ENCODE data around the gene HM13. TPM values are rescaled to one million over a fixed set of nuclear protein-coding genes. Genes with fewer than 3 reads are reported as not detected.
A peak's percentile ranks its signal among the peaks of the same experiment; 100 is the strongest.

Gene HM13
- total and polyA plus RNA-seq, 2 of the 13 experiments (the other 11 are each of a cell fraction or from before 2014, with no cell fraction given) = 118 to 243 TPM

GRCh38 chr20:31606804-31607639, 92.8 kb downstream of the HM13 start (continued):
- TF ChIP-seq, protein P1, sequence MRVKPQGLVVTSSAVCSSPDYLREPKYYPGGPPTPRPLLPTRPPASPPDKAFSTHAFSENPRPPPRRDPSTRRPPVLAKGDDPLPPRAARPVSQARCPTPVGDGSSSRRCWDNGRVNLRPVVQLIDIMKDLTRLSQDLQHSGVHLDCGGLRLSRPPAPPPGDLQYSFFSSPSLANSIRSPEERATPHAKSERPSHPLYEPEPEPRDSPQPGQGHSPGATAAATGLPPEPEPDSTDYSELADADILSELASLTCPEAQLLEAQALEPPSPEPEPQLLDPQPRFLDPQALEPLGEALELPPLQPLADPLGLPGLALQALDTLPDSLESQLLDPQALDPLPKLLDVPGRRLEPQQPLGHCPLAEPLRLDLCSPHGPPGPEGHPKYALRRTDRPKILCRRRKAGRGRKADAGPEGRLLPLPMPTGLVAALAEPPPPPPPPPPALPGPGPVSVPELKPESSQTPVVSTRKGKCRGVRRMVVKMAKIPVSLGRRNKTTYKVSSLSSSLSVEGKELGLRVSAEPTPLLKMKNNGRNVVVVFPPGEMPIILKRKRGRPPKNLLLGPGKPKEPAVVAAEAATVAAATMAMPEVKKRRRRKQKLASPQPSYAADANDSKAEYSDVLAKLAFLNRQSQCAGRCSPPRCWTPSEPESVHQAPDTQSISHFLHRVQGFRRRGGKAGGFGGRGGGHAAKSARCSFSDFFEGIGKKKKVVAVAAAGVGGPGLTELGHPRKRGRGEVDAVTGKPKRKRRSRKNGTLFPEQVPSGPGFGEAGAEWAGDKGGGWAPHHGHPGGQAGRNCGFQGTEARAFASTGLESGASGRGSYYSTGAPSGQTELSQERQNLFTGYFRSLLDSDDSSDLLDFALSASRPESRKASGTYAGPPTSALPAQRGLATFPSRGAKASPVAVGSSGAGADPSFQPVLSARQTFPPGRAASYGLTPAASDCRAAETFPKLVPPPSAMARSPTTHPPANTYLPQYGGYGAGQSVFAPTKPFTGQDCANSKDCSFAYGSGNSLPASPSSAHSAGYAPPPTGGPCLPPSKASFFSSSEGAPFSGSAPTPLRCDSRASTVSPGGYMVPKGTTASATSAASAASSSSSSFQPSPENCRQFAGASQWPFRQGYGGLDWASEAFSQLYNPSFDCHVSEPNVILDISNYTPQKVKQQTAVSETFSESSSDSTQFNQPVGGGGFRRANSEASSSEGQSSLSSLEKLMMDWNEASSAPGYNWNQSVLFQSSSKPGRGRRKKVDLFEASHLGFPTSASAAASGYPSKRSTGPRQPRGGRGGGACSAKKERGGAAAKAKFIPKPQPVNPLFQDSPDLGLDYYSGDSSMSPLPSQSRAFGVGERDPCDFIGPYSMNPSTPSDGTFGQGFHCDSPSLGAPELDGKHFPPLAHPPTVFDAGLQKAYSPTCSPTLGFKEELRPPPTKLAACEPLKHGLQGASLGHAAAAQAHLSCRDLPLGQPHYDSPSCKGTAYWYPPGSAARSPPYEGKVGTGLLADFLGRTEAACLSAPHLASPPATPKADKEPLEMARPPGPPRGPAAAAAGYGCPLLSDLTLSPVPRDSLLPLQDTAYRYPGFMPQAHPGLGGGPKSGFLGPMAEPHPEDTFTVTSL (CRISPR knock-in tag; IDR thresholded peaks at IDR 0.05; ENCODE audit: borderline replicate concordance) = peak; percentile 66; the same call in 1 of the 2 replicates
- TF ChIP-seq U2AF1 (optimal IDR thresholded peaks at IDR 0.05; ENCODE audit: low read depth, low read length) (peak; percentile 10), ZNF230 (CRISPR knock-in tag; IDR thresholded peaks at IDR 0.05) (no peak; the same call in 1 of the 2 replicates), ZNF777 (CRISPR knock-in tag; IDR thresholded peaks at IDR 0.05) (peak; percentile 15; the same call in 1 of the 2 replicates), SRY (CRISPR knock-in tag; IDR thresholded peaks at IDR 0.05) (0 out of 2 replicates have a peak, but pooled peaks have one; percentile 36), RBM22 (optimal IDR thresholded peaks at IDR 0.05; ENCODE audit: low read length) (peak; percentile 99), TMF1 (CRISPR knock-in tag; IDR thresholded peaks at IDR 0.05; ENCODE audit: low read depth) (peak; percentile 4; the same call in 1 of the 2 replicates), MIER3 (CRISPR knock-in tag; IDR thresholded peaks at IDR 0.05; ENCODE audit: borderline replicate concordance) (0 out of 2 replicates have a peak, but pooled peaks have one; percentile 8), NFIC (IDR thresholded peaks at IDR 0.05; ENCODE audit: low read length) (no peak), ZNF75D (CRISPR knock-in tag; IDR thresholded peaks at IDR 0.05; ENCODE audit: borderline replicate concordance) (peak; percentile 45; the same call in 1 of the 2 replicates), CBFB (CRISPR knock-in tag; IDR thresholded peaks at IDR 0.05) (peak; percentile 56), ZMYM4 (CRISPR knock-in tag; IDR thresholded peaks at IDR 0.05) (no peak), BATF2 (CRISPR knock-in tag; IDR thresholded peaks at IDR 0.05) (peak; percentile 79; the same call in 1 of the 2 replicates), ZNF704 (CRISPR knock-in tag; IDR thresholded peaks at IDR 0.05; ENCODE audit: borderline replicate concordance) (no peak), ATM (IDR thresholded peaks at IDR 0.05; ENCODE audit: borderline replicate concordance) (no peak), ZSCAN25 (CRISPR knock-in tag; IDR thresholded peaks at IDR 0.05) (no peak), NR1H2 (CRISPR knock-in tag; IDR thresholded peaks at IDR 0.05; ENCODE audit: borderline replicate concordance, low read depth) (no peak), CCDC6 (CRISPR knock-in tag; IDR thresholded peaks at IDR 0.05) (peak; percentile 91)
- TF ChIP-seq, protein P2, sequence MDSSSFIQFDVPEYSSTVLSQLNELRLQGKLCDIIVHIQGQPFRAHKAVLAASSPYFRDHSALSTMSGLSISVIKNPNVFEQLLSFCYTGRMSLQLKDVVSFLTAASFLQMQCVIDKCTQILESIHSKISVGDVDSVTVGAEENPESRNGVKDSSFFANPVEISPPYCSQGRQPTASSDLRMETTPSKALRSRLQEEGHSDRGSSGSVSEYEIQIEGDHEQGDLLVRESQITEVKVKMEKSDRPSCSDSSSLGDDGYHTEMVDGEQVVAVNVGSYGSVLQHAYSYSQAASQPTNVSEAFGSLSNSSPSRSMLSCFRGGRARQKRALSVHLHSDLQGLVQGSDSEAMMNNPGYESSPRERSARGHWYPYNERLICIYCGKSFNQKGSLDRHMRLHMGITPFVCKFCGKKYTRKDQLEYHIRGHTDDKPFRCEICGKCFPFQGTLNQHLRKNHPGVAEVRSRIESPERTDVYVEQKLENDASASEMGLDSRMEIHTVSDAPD (CRISPR knock-in tag; IDR thresholded peaks at IDR 0.05) = peak; percentile 65; the same call in 1 of the 2 replicates
- TF ChIP-seq, protein P3, sequence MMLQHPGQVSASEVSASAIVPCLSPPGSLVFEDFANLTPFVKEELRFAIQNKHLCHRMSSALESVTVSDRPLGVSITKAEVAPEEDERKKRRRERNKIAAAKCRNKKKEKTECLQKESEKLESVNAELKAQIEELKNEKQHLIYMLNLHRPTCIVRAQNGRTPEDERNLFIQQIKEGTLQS (CRISPR knock-in tag; IDR thresholded peaks at IDR 0.05) = peak; percentile 62; the same call in 1 of the 2 replicates

Measured in HepG2 (cell line).